GM12865 (cell line): ENCODE measurements around the gene TNC.

ENCODE experiments used
- DNase-seq: peaks from one replicate; pipeline ENCODE4 v3.0.0; 2010; ENCODE audit warnings: low read depth
- H3K4me3 ChIP-seq: 2 replicates; pipeline ENCODE4 v1.5.1; 2011; ENCODE audit warnings: mild to moderate bottlenecking, low read depth, low read length, control low read depth
- CTCF ChIP-seq: IDR thresholded peaks from 2 replicates; pipeline ENCODE4 v1.5.1; 2011; ENCODE audit warnings: low read length, control low read depth, low read depth, inconsistent platforms; ENCODE audit not compliant: insufficient read depth; ENCODE audit errors: missing control alignments

TNC gene

GRCh38 chr9:115127191-115127817 lies 9.3 kb upstream of the TNC start:
- no peak overlapping the region for H3K4me3 ChIP-seq
- no peak for TF ChIP-seq CTCF
- DNase-seq = no peak

- no peak for DNase-seq
- H3K4me3 ChIP-seq = no peak overlapping the region
- TF ChIP-seq CTCF = no peak
These were observed 8.4 kb upstream of the TNC start for GRCh38 chr9:115126404-115126803.

GRCh38 chr9:115122937-115123336 lies 5.0 kb upstream of the TNC start:
- no peak for DNase-seq
- no peak for TF ChIP-seq CTCF
- H3K4me3 ChIP-seq = no peak overlapping the region

GRCh38 chr9:115121181-115121580 lies 3.2 kb upstream of the TNC start:
- no peak overlapping the region for H3K4me3 ChIP-seq
- no peak for TF ChIP-seq CTCF
- no peak for DNase-seq

- no peak for DNase-seq
- no peak for TF ChIP-seq CTCF
- H3K4me3 ChIP-seq = no peak overlapping the region
These were observed 892 bp upstream of the TNC start for GRCh38 chr9:115118879-115119218.

GRCh38 chr9:115116421-115117284 lies 1.3 kb downstream of the TNC start:
- TF ChIP-seq CTCF = no peak
- H3K4me3 ChIP-seq = no peak overlapping the region

More at GRCh38 chr9:115116421-115117284, 1.3 kb downstream of the TNC start:
- DNase-seq = no peak
